GM12872 (cell line): ENCODE measurements around the gene GPR18.

ENCODE experiments used
- TF ChIP-seq, protein P1 (sequence below): IDR thresholded peaks from 3 replicates; pipeline ENCODE4 v1.5.1; 2011; ENCODE audit warnings: low read depth, mild to moderate bottlenecking, low read length, moderate library complexity; ENCODE audit not compliant: insufficient read depth

The GPR18 gene

GRCh38 chr13:99289674-99290337, 31.6 kb upstream of the GPR18 start:
- TF ChIP-seq, protein P1, sequence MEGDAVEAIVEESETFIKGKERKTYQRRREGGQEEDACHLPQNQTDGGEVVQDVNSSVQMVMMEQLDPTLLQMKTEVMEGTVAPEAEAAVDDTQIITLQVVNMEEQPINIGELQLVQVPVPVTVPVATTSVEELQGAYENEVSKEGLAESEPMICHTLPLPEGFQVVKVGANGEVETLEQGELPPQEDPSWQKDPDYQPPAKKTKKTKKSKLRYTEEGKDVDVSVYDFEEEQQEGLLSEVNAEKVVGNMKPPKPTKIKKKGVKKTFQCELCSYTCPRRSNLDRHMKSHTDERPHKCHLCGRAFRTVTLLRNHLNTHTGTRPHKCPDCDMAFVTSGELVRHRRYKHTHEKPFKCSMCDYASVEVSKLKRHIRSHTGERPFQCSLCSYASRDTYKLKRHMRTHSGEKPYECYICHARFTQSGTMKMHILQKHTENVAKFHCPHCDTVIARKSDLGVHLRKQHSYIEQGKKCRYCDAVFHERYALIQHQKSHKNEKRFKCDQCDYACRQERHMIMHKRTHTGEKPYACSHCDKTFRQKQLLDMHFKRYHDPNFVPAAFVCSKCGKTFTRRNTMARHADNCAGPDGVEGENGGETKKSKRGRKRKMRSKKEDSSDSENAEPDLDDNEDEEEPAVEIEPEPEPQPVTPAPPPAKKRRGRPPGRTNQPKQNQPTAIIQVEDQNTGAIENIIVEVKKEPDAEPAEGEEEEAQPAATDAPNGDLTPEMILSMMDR = no peak

DNA sequence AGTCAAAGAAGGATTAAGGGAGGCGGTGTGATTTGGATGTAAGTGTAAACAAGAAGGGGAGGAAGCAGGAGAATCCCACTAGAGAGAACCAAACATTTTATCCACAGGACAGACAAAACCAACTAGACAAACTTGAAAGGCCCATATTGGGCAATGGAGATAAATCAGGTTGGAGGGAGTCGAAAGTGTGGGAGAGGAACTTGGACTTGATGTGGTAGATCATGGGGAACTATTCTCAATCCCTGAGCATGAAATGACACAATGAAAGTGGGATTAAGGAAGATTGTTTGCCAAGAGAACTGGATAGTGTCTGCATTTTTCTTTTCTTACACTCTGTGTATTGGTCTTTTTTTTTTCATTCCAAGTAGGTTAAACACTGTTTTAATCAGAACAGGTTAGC, 31.1 kb upstream of the GPR18 start:
- TF ChIP-seq, protein P1 = no peak

DNA sequence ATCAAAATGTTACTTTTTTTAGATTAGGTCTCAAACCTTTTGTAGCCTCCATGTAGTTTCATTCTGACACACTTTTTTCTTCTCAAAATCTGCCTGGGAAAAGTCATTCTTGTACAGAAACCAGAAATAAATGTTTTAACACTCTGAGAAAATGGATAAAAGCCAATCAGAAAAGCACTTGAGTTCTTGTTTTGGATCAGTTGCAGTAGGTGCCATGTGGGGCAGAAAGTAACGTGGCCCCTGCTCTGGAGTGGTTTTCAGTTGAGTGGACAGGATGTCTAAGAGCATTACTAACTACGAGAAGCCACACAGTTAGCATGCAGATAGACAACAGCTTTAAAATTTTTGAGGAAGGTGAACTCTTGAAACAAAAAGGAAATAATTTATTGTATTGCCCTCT, 29.9 kb upstream of the GPR18 start:
- TF ChIP-seq, protein P1 = no peak

- TF ChIP-seq, protein P1 = no peak
These were observed 29.4 kb upstream of the GPR18 start for GRCh38 chr13:99287551-99287950.

DNA sequence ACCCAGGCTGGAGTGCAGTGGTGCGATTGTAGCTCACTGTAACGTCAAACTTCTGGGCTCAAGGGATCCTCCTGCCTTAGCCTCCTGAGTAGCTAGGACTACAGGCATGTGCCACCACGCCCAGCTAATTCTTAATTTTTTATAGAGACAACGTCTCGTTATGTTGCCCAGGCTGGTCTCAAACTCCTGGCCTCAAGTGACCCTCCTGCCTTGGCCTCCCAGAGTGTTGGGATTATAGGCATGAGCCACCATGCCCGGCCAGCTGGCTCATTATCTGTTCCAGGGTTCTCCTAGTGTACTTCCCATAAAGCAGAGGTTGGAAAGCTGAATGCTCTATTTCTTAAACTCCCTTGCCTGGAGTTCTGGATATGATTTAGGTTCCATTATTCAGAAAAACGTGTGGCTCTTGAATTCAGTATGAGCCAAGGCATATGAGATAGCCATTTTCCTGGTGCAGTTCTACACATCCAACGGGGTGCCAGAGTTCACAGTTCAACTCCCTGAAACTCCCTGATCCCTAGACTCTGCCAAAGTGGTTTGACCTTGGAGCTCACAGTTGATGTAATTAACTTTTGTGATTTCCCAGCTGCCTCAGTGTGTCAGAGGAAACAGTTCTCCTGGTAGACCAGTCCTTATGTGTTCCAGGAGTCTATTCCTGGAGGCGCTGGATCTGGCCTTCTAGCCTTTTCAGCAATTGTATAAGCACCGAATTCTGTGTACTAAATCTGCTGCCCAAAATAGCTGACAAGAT, 27.4 kb upstream of the GPR18 start:
- TF ChIP-seq, protein P1 = no peak

DNA sequence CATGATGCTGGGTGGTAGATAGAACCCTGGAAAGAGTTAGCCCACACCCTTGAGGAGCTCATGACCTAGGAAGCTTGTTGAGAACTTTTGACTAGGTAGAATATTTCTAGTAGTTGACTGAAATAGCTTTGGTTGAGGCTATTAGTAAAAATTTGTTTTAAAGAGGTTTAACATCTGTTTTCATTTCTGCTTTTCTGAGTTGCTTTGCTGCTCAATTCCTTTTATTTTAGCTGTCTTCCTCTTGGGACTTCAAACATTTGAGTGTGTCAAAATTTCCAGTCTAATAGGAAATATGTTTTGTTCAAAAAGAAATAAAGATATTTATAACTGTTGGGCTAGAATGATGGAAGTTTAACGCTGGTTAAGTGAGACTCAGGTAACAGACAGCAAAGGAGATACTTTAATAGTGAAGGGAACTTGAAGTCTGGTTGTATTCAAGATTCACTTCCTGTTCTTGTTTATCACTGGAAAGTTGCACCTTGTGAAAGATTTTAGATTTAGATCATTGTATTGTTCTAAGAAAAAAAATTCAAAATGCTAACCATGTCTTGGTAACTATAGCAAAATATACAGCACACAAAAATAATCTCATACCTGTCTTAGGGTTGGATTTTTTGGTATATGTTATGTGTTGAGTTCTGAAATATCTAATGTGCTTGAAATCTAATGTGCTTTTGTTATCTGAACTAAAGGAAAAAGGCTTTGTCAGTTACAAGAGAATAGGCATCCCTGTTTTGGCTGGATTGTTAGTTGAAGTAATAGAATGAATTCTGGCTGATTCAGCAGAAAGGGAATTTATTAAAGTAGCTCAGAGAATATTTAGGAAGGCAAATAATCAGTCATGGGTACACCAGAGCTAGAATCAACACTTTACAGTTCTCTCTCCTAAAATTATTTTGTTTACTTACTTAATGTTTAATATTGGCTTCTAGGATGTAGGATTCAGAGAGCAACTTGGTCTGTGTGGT, 24.4 kb upstream of the GPR18 start:
- TF ChIP-seq, protein P1 = no peak

GRCh38 chr13:99281811-99282263, 23.7 kb upstream of the GPR18 start:
- TF ChIP-seq, protein P1 = no peak
